Parathyroid adenoma (tissue), 2 donors: ENCODE results near the gene ARRDC3.

Experiments used
- H2AFZ ChIP-seq: fragments of 300-600 bp; sonication (generic); one replicate; pipeline ENCODE4 v1.7.0; 2017; ENCODE audit warnings: antibody characterized with exemption, mild to moderate bottlenecking
- H3K27ac ChIP-seq: fragments of 300-600 bp; sonication (generic); one replicate; pipeline ENCODE4 v1.7.0; 2017
- H3K27me3 ChIP-seq: fragments of 300-600 bp; sonication (generic); one replicate; pipeline ENCODE4 v1.7.0; 2017; ENCODE audit warnings: low read length; ENCODE audit not compliant: control insufficient read depth, insufficient read depth
- H3K36me3 ChIP-seq: fragments of 300-600 bp; sonication (generic); one replicate; pipeline ENCODE4 v1.7.0; 2017; ENCODE audit warnings: low read length; ENCODE audit not compliant: control insufficient read depth, insufficient read depth
- H3K4me1 ChIP-seq: fragments of 300-600 bp; sonication (generic); one replicate; pipeline ENCODE4 v1.7.0; 2017; ENCODE audit warnings: control low read depth
- H3K4me2 ChIP-seq: fragments of 300-600 bp; sonication (generic); one replicate; pipeline ENCODE4 v1.7.0; 2017; ENCODE audit warnings: low read length
- H3K4me3 ChIP-seq: fragments of 300-600 bp; sonication (generic); one replicate; pipeline ENCODE4 v1.7.0; 2017; ENCODE audit warnings: low read depth, low read length
- H3K79me2 ChIP-seq: fragments of 300-600 bp; sonication (generic); one replicate; pipeline ENCODE4 v1.7.0; 2017; ENCODE audit warnings: control low read depth
- H3K9ac ChIP-seq: fragments of 300-600 bp; sonication (generic); one replicate; pipeline ENCODE4 v1.7.0; 2017; ENCODE audit warnings: mild to moderate bottlenecking
- H3K9me3 ChIP-seq: fragments of 300-600 bp; sonication (generic); one replicate; pipeline ENCODE4 v1.7.0; 2017; ENCODE audit warnings: low read length; ENCODE audit not compliant: control insufficient read depth
- TF ChIP-seq, protein P1 (sequence below): fragments of 300-600 bp; sonication (generic); IDR thresholded peaks from one replicate; pipeline ENCODE4 v1.7.0; 2017; ENCODE audit warnings: antibody characterized with exemption, mild to moderate bottlenecking
- donor health status: primary hyperparathyroidism.

ARRDC3 gene

DNA sequence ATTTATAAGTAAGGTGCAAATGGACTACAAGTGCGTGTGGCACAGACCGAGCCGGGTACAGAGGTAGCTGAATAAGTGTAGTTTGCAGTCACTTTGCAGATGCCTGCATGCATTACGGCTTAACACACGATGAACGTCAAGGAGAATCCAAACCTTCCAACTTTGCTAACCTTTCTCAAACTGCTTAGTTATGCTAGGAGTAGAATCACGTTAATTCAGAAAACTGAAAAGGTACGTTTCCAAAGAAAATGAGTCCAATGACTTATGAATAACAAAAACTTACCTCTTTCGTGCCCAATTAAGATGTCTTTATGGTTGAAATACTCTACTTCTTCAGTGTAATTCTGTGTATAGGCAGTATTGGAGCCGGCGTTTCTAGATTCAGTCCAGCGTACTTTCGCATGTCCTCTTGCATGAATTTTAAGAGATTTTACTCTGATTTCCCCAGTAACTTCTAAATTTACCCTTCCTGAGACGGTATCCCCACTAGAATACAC lies 539 bp downstream of the ARRDC3 start:
- Histone ChIP-seq H3K4me2 (peak overlapping the region; percentile 99), H3K9ac (peak overlapping the region; percentile 84), H3K9me3 (no peaks in the 10 kb centered on the region), H3K36me3 (peaks cover 15% of the 10 kb centered on the region), H3K27ac (peak overlapping the region; percentile 99), H3K79me2 (peaks cover 18% of the 10 kb centered on the region), H3K4me1 (peaks cover 7% of the 10 kb centered on the region), H2AFZ (peak overlapping the region; percentile 52), H3K4me3 (peak overlapping the region; percentile 100), H3K27me3 (no peaks in the 10 kb centered on the region)
- TF ChIP-seq, protein P1, sequence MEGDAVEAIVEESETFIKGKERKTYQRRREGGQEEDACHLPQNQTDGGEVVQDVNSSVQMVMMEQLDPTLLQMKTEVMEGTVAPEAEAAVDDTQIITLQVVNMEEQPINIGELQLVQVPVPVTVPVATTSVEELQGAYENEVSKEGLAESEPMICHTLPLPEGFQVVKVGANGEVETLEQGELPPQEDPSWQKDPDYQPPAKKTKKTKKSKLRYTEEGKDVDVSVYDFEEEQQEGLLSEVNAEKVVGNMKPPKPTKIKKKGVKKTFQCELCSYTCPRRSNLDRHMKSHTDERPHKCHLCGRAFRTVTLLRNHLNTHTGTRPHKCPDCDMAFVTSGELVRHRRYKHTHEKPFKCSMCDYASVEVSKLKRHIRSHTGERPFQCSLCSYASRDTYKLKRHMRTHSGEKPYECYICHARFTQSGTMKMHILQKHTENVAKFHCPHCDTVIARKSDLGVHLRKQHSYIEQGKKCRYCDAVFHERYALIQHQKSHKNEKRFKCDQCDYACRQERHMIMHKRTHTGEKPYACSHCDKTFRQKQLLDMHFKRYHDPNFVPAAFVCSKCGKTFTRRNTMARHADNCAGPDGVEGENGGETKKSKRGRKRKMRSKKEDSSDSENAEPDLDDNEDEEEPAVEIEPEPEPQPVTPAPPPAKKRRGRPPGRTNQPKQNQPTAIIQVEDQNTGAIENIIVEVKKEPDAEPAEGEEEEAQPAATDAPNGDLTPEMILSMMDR = no peak

DNA sequence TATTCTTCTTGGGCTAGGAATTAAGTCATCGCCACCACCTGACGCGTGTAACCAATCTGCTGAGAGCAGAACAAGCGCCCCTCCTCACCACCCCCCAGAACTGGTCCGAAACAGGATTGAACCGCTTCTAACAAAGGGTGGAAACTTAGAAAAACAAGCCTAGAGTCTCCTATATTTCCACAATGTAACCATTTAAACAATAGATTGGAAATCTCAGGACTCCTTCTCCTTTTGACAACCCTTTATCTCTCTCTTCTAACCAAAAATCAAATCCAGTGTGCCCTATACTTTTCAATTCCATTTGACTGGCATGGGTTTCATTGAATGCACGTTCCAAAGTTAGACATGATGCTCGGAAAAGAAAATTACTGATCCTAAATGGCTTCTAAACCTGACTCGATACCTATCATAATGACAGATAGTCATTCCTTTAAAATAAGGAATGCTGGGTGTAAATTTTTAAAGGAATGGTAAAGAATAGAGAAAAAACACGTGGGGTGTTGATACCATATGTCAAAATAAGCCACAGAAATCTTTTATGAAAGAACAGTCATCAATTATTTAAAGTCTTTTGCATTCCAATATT lies 1.2 kb downstream of the ARRDC3 start:
- Histone ChIP-seq H3K36me3 (peaks cover 15% of the 10 kb centered on the region), H3K4me1 (peaks cover 10% of the 10 kb centered on the region), H3K9ac (peak overlapping the region; percentile 84), H3K4me2 (peak overlapping the region; percentile 99), H3K27me3 (no peaks in the 10 kb centered on the region), H3K27ac (peak overlapping the region; percentile 99), H3K79me2 (peaks cover 18% of the 10 kb centered on the region), H2AFZ (peak overlapping the region; percentile 3), H3K9me3 (no peaks in the 10 kb centered on the region), H3K4me3 (peak overlapping the region; percentile 100)
- TF ChIP-seq, protein P1 = no peak

DNA sequence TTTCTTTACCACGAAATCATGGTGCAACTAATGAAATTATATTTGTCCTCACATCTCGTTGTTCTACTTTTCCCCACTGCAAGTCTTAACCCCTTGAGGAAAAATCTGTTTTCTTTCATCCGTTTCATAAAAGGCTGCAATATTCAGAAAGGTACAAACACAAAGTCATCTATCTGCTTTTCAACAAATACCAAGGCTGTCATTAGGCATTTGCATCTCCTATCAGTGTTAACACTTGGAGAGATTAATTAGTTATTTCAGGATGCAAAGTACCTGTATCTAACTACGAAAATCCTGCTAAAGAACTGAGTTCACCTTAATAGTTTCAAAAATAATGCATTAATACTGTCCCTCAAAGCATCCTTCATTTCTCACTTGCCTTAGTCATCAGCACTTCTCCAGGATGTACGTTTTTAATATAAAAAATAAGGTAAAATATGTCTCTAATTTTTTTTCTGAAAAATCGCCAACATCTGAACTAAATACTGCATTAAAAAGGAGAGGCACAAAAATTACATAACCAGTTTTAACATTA lies 1.8 kb downstream of the ARRDC3 start:
- peak overlapping the region; percentile 99 for H3K27ac ChIP-seq
- H3K79me2 ChIP-seq = peaks cover 20% of the 10 kb centered on the region
- peak overlapping the region; percentile 99 for H3K4me2 ChIP-seq
- H3K9ac ChIP-seq = peak overlapping the region; percentile 84
- TF ChIP-seq, protein P1 = no peak
- no peaks in the 10 kb centered on the region for H3K27me3 ChIP-seq
- peaks cover 11% of the 10 kb centered on the region for H3K4me1 ChIP-seq
- no peaks in the 10 kb centered on the region for H3K9me3 ChIP-seq
- H3K4me3 ChIP-seq = peak overlapping the region; percentile 100
- no peak overlapping the region for H2AFZ ChIP-seq
- peaks cover 15% of the 10 kb centered on the region for H3K36me3 ChIP-seq

DNA sequence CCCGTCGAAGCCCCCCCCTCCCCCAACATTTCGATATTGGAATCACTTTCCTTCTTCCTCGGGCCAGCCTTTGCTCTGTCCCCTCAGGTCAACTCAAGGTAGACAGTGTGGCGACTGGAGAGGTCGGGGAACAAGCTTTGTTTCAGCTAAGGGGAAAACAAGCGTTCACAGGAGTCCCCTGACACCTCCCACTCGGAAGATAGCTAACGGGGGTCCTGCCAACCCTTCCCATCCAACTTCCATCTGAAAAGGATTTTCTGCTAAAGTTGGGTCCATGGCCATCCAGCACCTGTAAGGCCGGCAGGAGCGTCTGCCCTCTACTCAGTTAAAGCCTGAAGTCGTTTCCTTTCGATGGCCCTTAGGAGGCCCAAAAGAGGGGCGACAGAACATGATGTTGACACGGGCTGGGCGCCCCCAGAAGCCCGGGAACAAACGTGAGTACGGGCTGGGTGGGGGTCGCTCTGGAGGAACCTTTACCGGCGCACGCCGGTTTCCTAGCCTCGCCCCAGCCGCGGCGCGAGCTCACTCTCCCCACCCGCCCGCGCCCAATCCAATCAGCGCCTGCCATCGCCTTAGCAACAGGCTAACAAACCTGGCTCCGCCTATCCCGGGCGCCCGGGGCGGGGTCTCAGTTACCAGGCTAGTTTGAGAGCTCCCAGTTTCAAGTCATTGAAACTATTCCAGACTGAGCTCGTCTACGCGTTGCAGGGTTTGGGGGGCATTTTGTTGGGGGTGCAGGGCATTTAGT lies 2.5 kb downstream of the ARRDC3 start:
- Histone ChIP-seq H3K27ac (peak overlapping the region; percentile 99), H3K9me3 (no peaks in the 10 kb centered on the region), H3K4me3 (peak overlapping the region; percentile 100), H3K36me3 (peaks cover 18% of the 10 kb centered on the region), H3K4me1 (peaks cover 11% of the 10 kb centered on the region), H3K79me2 (peaks cover 20% of the 10 kb centered on the region), H3K4me2 (peak overlapping the region; percentile 99), H3K27me3 (no peaks in the 10 kb centered on the region), H3K9ac (peak overlapping the region; percentile 99), H2AFZ (peak overlapping the region; percentile 68)
- TF ChIP-seq, protein P1 = no peak
